Measurements from ENCODE around the gene RYR3.

RYR3 gene

GRCh38 chr15:33894193-33894592, 583.4 kb downstream of the RYR3 start:
- TF ChIP-seq ZFX (IDR thresholded peaks at IDR 0.05; ENCODE audit: borderline replicate concordance): no peak
- TF ChIP-seq CTCF (IDR thresholded peaks at IDR 0.05): no peak
- no peak overlapping the region for H3K27ac ChIP-seq

- H3K27ac ChIP-seq: no peak overlapping the region
- TF ChIP-seq ZFX (IDR thresholded peaks at IDR 0.05; ENCODE audit: borderline replicate concordance): no peak
- no peak for TF ChIP-seq CTCF (IDR thresholded peaks at IDR 0.05)
These were observed 591.3 kb downstream of the RYR3 start for GRCh38 chr15:33902043-33902442.

GRCh38 chr15:33903661-33904060, 592.9 kb downstream of the RYR3 start:
- TF ChIP-seq CTCF (IDR thresholded peaks at IDR 0.05): no peak
- H3K27ac ChIP-seq: no peak overlapping the region

- TF ChIP-seq CTCF (IDR thresholded peaks at IDR 0.05) (no peak), ZFX (IDR thresholded peaks at IDR 0.05; ENCODE audit: borderline replicate concordance) (no peak)
- no peak overlapping the region for H3K27ac ChIP-seq
These were observed 596.6 kb downstream of the RYR3 start for GRCh38 chr15:33907326-33907725.

- H3K27ac ChIP-seq: no peak overlapping the region
- no peak for TF ChIP-seq ZFX (IDR thresholded peaks at IDR 0.05; ENCODE audit: borderline replicate concordance)
- TF ChIP-seq CTCF (IDR thresholded peaks at IDR 0.05): no peak
These were observed 597.6 kb downstream of the RYR3 start for GRCh38 chr15:33908406-33908805.

GRCh38 chr15:33910741-33911140, 600.0 kb downstream of the RYR3 start:
- no peak overlapping the region for H3K27ac ChIP-seq
- TF ChIP-seq ZFX (IDR thresholded peaks at IDR 0.05; ENCODE audit: borderline replicate concordance): no peak
- no peak for TF ChIP-seq CTCF (IDR thresholded peaks at IDR 0.05)

- H3K27ac ChIP-seq: no peak overlapping the region
- TF ChIP-seq ZFX (IDR thresholded peaks at IDR 0.05; ENCODE audit: borderline replicate concordance) (no peak), CTCF (IDR thresholded peaks at IDR 0.05) (no peak)
These were observed 601.6 kb downstream of the RYR3 start for GRCh38 chr15:33912326-33912725.
